DND-41 (cell line): Measurements from ENCODE around the gene DACH1.

Experiments
- CTCF ChIP-seq: IDR thresholded peaks from 2 replicates; pipeline ENCODE4 v1.5.1; 2012; ENCODE audit warnings: borderline replicate concordance, low read length, moderate library complexity, mild to moderate bottlenecking; ENCODE audit not compliant: poor library complexity, severe bottlenecking; ENCODE audit errors: extremely low read depth
- EZH2 ChIP-seq: IDR thresholded peaks from 3 replicates; pipeline ENCODE4 v1.6.1; 2012; ENCODE audit warnings: borderline replicate concordance, low read depth, mild to moderate bottlenecking, moderate library complexity, low read length, inconsistent platforms; ENCODE audit not compliant: severe bottlenecking

- no peak for TF ChIP-seq CTCF
- no peak for TF ChIP-seq EZH2
Observed at GRCh38 chr13:71831716-71832115, 35.3 kb downstream of the DACH1 start.
